Measurements from ENCODE around the gene CXorf66. TPM values are rescaled to one million over a fixed set of nuclear protein-coding genes. Genes with fewer than 3 reads are reported as not detected.

The CXorf66 gene
- total RNA-seq, 1 experiment from 2014 or later: not detected

DNA sequence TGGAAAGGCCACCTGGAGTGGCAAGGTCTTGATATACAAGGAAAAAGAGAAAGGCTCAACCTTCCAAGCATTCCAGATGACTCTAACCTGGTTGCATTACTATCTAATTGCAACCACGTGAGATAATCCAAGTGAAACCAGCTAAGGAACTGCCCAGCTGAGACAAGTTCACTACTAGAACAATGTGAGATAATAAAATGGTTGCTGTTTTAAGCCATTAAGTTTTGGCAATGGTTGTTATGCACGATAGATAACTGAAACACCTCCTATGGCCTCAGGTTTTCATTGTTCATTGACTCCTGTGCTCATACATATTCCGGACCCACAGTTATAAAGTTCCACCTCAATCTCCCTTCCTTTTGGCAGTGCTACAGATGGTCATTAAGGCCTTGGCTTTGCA, 9.2 kb upstream of the CXorf66 start:
- DNase-seq (ENCODE audit: low read depth, low spot score): no peak
- in situ Hi-C loops (cut with HindIII; ENCODE audit: low pct_unique_long_range_greater_than_20kb, low sequenced_read_pairs) (no loop called here), intact Hi-C loops (cut with micrococcal nuclease; ENCODE audit: unreplicated experiment) (loop anchor here (5.0 kb wide), 1 partner anchor 1197 kb away; no protein-coding TSS in a partner anchor)
- Histone ChIP-seq H3K4me1 (ENCODE audit: control insufficient read depth, insufficient read depth, low read length) (no peaks in the 10 kb centered on the region), H3K9me3 (ENCODE audit: control insufficient read depth, insufficient read depth, low read depth, low read length) (no peaks in the 10 kb centered on the region), H3K27me3 (ENCODE audit: control insufficient read depth, insufficient read depth, low read length) (peaks cover 2% of the 10 kb centered on the region; the same call in 1 of the 2 replicates), H3K36me3 (ENCODE audit: control insufficient read depth, insufficient read depth, low read length) (no peaks in the 10 kb centered on the region), H3K4me3 (ENCODE audit: low read depth in 2 of 2, low read length in 2 of 2) (no peak overlapping the region), H3K27ac (ENCODE audit: low read length) (no peak overlapping the region)
- ChIA-PET CTCF (no interaction called here), POLR2A (interaction anchor here (0.7 kb wide), 1 partner anchor 41 kb away, joined by 7 read pairs; no protein-coding TSS in a partner anchor)
- TF ChIP-seq SIN3A (IDR thresholded peaks at IDR 0.05; ENCODE audit: borderline replicate concordance, insufficient read depth, low read depth, low read length): no peak
- no peak for ATAC-seq
- BruUV-seq (replicated peaks): no TSS peak

DNA sequence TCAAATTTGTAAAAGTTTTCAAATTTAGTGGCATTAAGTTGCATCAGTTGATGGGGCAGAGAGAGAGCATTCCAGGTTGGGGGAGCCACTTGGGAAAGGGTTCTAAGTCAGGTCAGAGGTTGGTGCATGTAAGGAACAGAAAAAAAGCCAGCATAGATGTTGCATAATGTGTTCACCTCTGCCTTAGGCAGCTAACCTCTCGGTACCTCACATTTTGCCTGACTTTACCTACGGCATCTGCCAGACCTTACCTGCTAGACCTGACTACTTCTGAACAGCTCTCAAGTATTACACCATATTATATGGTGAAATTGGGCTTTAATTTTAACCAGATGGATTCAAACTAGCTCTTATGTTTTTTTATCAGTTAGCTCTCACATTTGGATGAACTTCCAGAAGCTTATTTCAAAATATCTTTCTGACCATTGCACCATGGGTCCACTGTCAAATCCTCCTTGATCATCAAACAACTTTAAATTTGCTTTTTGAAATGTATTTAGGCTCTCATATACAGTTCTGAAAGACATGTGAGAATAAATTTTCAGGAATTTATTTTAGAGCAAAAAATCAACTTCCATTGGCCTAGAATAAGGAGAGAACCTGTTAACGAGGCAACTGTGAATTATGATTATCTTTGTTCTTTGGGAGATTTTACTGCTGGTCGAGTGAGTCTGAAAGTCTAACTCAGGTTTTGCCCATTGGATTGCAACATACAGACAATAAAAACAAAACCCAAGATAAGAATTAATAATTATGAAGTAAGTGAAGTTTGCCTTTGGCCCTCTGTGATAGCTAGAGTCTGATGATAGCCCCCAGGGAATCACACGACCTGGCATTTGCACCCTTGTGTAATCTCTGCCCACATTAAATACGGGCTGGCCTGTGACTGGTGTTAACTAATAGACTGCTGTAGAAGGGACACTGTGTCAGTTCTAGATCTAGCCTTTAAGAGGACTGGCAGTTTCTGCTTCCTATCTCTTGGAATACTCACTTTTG, 7.6 kb upstream of the CXorf66 start:
- Histone ChIP-seq H3K27me3 (ENCODE audit: control insufficient read depth, insufficient read depth, low read length) (peaks cover 2% of the 10 kb centered on the region; the same call in 1 of the 2 replicates), H3K4me3 (ENCODE audit: low read depth in 2 of 2, low read length in 2 of 2) (no peak overlapping the region), H3K27ac (ENCODE audit: low read length) (no peak overlapping the region), H3K36me3 (ENCODE audit: control insufficient read depth, insufficient read depth, low read length) (no peaks in the 10 kb centered on the region), H3K9me3 (ENCODE audit: control insufficient read depth, insufficient read depth, low read depth, low read length) (no peaks in the 10 kb centered on the region), H3K4me1 (ENCODE audit: control insufficient read depth, insufficient read depth, low read length) (no peaks in the 10 kb centered on the region)
- ATAC-seq (no peak), DNase-seq (ENCODE audit: low read depth, low spot score) (no peak)
- no TSS peak for BruUV-seq (replicated peaks)
- TF ChIP-seq, protein P1, sequence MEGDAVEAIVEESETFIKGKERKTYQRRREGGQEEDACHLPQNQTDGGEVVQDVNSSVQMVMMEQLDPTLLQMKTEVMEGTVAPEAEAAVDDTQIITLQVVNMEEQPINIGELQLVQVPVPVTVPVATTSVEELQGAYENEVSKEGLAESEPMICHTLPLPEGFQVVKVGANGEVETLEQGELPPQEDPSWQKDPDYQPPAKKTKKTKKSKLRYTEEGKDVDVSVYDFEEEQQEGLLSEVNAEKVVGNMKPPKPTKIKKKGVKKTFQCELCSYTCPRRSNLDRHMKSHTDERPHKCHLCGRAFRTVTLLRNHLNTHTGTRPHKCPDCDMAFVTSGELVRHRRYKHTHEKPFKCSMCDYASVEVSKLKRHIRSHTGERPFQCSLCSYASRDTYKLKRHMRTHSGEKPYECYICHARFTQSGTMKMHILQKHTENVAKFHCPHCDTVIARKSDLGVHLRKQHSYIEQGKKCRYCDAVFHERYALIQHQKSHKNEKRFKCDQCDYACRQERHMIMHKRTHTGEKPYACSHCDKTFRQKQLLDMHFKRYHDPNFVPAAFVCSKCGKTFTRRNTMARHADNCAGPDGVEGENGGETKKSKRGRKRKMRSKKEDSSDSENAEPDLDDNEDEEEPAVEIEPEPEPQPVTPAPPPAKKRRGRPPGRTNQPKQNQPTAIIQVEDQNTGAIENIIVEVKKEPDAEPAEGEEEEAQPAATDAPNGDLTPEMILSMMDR (IDR thresholded peaks at IDR 0.05): no peak
- TF ChIP-seq TCF7L2 (IDR thresholded peaks at IDR 0.05; ENCODE audit: low read depth, low read length) (no peak), POLR2AphosphoS5 (IDR thresholded peaks at IDR 0.05; ENCODE audit: low read depth, low read length) (no peak), SIN3A (IDR thresholded peaks at IDR 0.05; ENCODE audit: borderline replicate concordance, insufficient read depth, low read depth, low read length) (no peak)
- TF ChIP-seq, protein P2, sequence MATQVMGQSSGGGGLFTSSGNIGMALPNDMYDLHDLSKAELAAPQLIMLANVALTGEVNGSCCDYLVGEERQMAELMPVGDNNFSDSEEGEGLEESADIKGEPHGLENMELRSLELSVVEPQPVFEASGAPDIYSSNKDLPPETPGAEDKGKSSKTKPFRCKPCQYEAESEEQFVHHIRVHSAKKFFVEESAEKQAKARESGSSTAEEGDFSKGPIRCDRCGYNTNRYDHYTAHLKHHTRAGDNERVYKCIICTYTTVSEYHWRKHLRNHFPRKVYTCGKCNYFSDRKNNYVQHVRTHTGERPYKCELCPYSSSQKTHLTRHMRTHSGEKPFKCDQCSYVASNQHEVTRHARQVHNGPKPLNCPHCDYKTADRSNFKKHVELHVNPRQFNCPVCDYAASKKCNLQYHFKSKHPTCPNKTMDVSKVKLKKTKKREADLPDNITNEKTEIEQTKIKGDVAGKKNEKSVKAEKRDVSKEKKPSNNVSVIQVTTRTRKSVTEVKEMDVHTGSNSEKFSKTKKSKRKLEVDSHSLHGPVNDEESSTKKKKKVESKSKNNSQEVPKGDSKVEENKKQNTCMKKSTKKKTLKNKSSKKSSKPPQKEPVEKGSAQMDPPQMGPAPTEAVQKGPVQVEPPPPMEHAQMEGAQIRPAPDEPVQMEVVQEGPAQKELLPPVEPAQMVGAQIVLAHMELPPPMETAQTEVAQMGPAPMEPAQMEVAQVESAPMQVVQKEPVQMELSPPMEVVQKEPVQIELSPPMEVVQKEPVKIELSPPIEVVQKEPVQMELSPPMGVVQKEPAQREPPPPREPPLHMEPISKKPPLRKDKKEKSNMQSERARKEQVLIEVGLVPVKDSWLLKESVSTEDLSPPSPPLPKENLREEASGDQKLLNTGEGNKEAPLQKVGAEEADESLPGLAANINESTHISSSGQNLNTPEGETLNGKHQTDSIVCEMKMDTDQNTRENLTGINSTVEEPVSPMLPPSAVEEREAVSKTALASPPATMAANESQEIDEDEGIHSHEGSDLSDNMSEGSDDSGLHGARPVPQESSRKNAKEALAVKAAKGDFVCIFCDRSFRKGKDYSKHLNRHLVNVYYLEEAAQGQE (IDR thresholded peaks at IDR 0.05; ENCODE audit: insufficient read depth in 1 of 2, low read depth in 2 of 2, low read length in 1 of 2): no peak
- POLR2A ChIA-PET: no interaction called here
- intact Hi-C loops (cut with micrococcal nuclease; ENCODE audit: unreplicated experiment): loop anchor here (5.0 kb wide), 1 partner anchor 1196 kb away; no protein-coding TSS in a partner anchor
- in situ Hi-C loops (cut with HindIII; ENCODE audit: low pct_unique_long_range_greater_than_20kb, low sequenced_read_pairs): no loop called here
- CTCF ChIA-PET: no interaction called here

Measured in Panc1 (cell line).